A549 (cell line): Measurements from ENCODE around the gene RAD51B. TPM values are rescaled to one million over a fixed set of nuclear protein-coding genes. Genes with fewer than 3 reads are reported as not detected.
A peak's percentile ranks its signal among the peaks of the same experiment; 100 is the strongest.

Experiments used
- ATAC-seq, 2 experiments: fragments of 200-7000 bp in 1 of 2; fragments of >200 bp in 1 of 2; cut with Nextera tagmentation in 1 of 2; cut with Tn5 transposase in 1 of 2; 3 replicates each; pipeline versions ENCODE4 v1.8.0 to v1.9.1; 2018 to 2020; ENCODE audit warnings: mild to moderate bottlenecking in 1 of 2, moderate library complexity in 1 of 2
- CTCF ChIA-PET: fragments of 300-600 bp; sonication (Branson Sonifier 250); formaldehyde crosslinking; extraction: SDS; loops from one replicate; lab custom pipeline; 2021; ENCODE audit warnings: antibody characterized with exemption, inconsistent platforms; lab: Yijun Ruan, JAX
- POLR2A ChIA-PET: fragments of 350-600 bp; formaldehyde crosslinking; extraction: SDS; loops from one replicate; lab custom pipeline; 2021; ENCODE audit warnings: antibody characterized with exemption, inconsistent platforms; lab: Yijun Ruan, JAX
- DNase-seq, 2 experiments: peaks; one replicate each; pipeline versions ENCODE4 v3.0.0 to v3.0.0-alpha.2; 2011 to 2016; ENCODE audit warnings: low read depth in 1 of 2, low spot score in 1 of 2
- FAIRE-seq: peaks from 2 replicates; lab custom pipeline; 2011; peaks lifted over from hg19 to GRCh38; lab: Jason Lieb, UNC
- H3K27ac ChIP-seq, 2 experiments: fragments of >200 bp; sonication (Bioruptor Twin); formaldehyde crosslinking; 3 replicates each; pipeline ENCODE4 v1.5.1; 2016 to 2017
- H3K4me1 ChIP-seq: fragments of >200 bp; sonication (Bioruptor Twin); formaldehyde crosslinking; 3 replicates; pipeline ENCODE4 v1.6.1; 2016
- H3K4me2 ChIP-seq: fragments of >200 bp; sonication (Bioruptor Twin); formaldehyde crosslinking; 3 replicates; pipeline ENCODE4 v1.6.1; 2016
- H3K4me3 ChIP-seq: fragments of >200 bp; sonication (Bioruptor Twin); formaldehyde crosslinking; 3 replicates; pipeline ENCODE4 v1.5.1; 2016
- H3K9me3 ChIP-seq: fragments of >200 bp; sonication (Bioruptor Twin); formaldehyde crosslinking; 3 replicates; pipeline ENCODE4 v1.6.1; 2016
- BCL3 ChIP-seq: fragments of >200 bp; sonication (Bioruptor Twin); formaldehyde crosslinking; IDR thresholded peaks from 3 replicates; pipeline ENCODE4 v1.6.1; 2016
- CEBPB ChIP-seq, 2 experiments: fragments of >200 bp in 1 of 2; sonication (Bioruptor Twin) in 1 of 2; formaldehyde crosslinking in 1 of 2; IDR thresholded peaks; 2 replicates each; pipeline ENCODE4 v1.6.1; 2012 to 2016
- CHD4 ChIP-seq: fragments of 200-600 bp; sonication (generic); IDR thresholded peaks from 2 replicates; pipeline ENCODE4 v1.6.1; 2016; ENCODE audit warnings: antibody characterized with exemption, mild to moderate bottlenecking, borderline replicate concordance
- EHMT2 ChIP-seq: fragments of 200-600 bp; sonication (generic); IDR thresholded peaks from 2 replicates; pipeline ENCODE4 v1.6.1; 2016; ENCODE audit warnings: antibody characterized with exemption, low read depth, mild to moderate bottlenecking, moderate library complexity
- ELK1 ChIP-seq: fragments of 150-350 bp; IDR thresholded peaks from 2 replicates; pipeline ENCODE4 v1.6.1; 2014; ENCODE audit warnings: low read depth, mild to moderate bottlenecking, low read length
- HDAC2 ChIP-seq: fragments of 200-600 bp; sonication (generic); IDR thresholded peaks from 2 replicates; pipeline ENCODE4 v1.6.1; 2016
- HOXB13 ChIP-seq: fragments of 250-450 bp; sonication (Bioruptor Pico); IDR thresholded peaks from 2 replicates; pipeline ENCODE4 v1.5.0; 2020; ENCODE audit warnings: low read depth, mild to moderate bottlenecking, moderate library complexity
- MAFK ChIP-seq: fragments of 450-650 bp; IDR thresholded peaks from 2 replicates; pipeline ENCODE4 v1.6.1; 2014; ENCODE audit not compliant: partially characterized antibody
- MAX ChIP-seq: IDR thresholded peaks from 2 replicates; pipeline ENCODE4 v1.6.1; 2012
- PBX3 ChIP-seq: IDR thresholded peaks from 2 replicates; pipeline ENCODE4 v1.6.1; 2012
- RARB ChIP-seq: fragments of 250-450 bp; sonication (Bioruptor Pico); IDR thresholded peaks from 2 replicates; pipeline ENCODE4 v1.8.0; 2021; ENCODE audit warnings: mild to moderate bottlenecking, moderate library complexity
- RCOR1 ChIP-seq: fragments of 150-350 bp; IDR thresholded peaks from 2 replicates; pipeline ENCODE4 v1.6.1; 2014; ENCODE audit warnings: antibody characterized with exemption, low read length, low read depth
- ZNF302 ChIP-seq: fragments of 250-450 bp; sonication (Bioruptor Pico); IDR thresholded peaks from 2 replicates; pipeline ENCODE4 v1.9.0; 2021; ENCODE audit warnings: inconsistent platforms, mild to moderate bottlenecking, moderate library complexity
- WGBS: methylation state at CpG from one replicate; pipeline ENCODE4 v1.1.6; 2017; ENCODE audit errors: missing lambda C conversion rate; 5-methylcytosine and 5-hydroxymethylcytosine counted together
- polyA plus RNA-seq, 4 experiments: library from polyadenylated mRNA; depleted of rRNA in 3 of 4; stranded (reverse); fragments of >200 nt; fragmentation: RNase III in 1 of 4; extraction: RNeasy Plus Mini Kit Qiagen cat#74134 plus additional on column Dnase treatment in 1 of 4; gene quantifications; 2 replicates in 3 of 4; 3 replicates in 1 of 4; pipeline ENCODE4 v1.2.3, GENCODE V29; 2011 to 2017

RAD51B gene
- polyA plus RNA-seq, 2 of the 4 experiments (the other 2 are of a cell fraction) = 7.2 to 10.8 TPM

- ChIA-PET CTCF (interaction anchor here (0.7 to 1.2 kb wide), 2 partner anchors 14 to 168 kb away, joined by 4 read pairs; no protein-coding TSS in a partner anchor), POLR2A (interaction anchor here (1.1 kb wide), 1 partner anchor 43 kb away, joined by 4 read pairs; no protein-coding TSS in a partner anchor)
- FAIRE-seq = no peak
- Histone ChIP-seq H3K4me2 (no peak overlapping the region), H3K9me3 (peaks cover 9% of the 10 kb centered on the region; the same call in 2 of the 3 replicates), H3K4me3 (no peak overlapping the region), H3K27ac (peak overlapping the region in 1 of 2 experiments; percentile 63; a peak in 3 of 6 replicates), H3K4me1 (peaks cover 13% of the 10 kb centered on the region; the same call in 2 of the 3 replicates)
- 85% methylated on average over 6 of the region's 6 CpGs for WGBS
- TF ChIP-seq HOXB13 (CRISPR knock-in tag) (no peak), BCL3 (no peak), CHD4 (no peak), ZNF302 (CRISPR knock-in tag) (no peak), RARB (CRISPR knock-in tag) (no peak)
- ATAC-seq = no peak
- no peak for DNase-seq
Observed at GRCh38 chr14:68639000-68639757, 819.6 kb downstream of the RAD51B start.

GRCh38 chr14:68639758-68640574 lies 820.4 kb downstream of the RAD51B start:
- Histone ChIP-seq H3K9me3 (peaks cover 9% of the 10 kb centered on the region; the same call in 2 of the 3 replicates), H3K4me3 (no peak overlapping the region), H3K4me2 (no peak overlapping the region), H3K27ac (peak overlapping the region in 1 of 2 experiments; percentile 63; a peak in 3 of 6 replicates), H3K4me1 (peaks cover 13% of the 10 kb centered on the region; the same call in 2 of the 3 replicates)
- FAIRE-seq (no peak), DNase-seq (no peak), ATAC-seq (no peak)
- POLR2A ChIA-PET = no interaction called here
- TF ChIP-seq MAFK = no peak
- no peak for TF ChIP-seq PBX3
- TF ChIP-seq CEBPB (IDR thresholded peaks at IDR 0.05) = 0 out of 4 replicates have a peak, but pooled peaks of 1 of the 2 experiments have one; percentile 23
- TF ChIP-seq MAX = no peak
- CTCF ChIA-PET = interaction anchor here (0.7 to 1.4 kb wide), 2 partner anchors 18 to 168 kb away, joined by 3 to 4 read pairs; no protein-coding TSS in a partner anchor
- WGBS = 98% methylated on average over 10 of the region's 10 CpGs

GRCh38 chr14:68643673-68644072 lies 824.1 kb downstream of the RAD51B start:
- ATAC-seq (no peak), DNase-seq (no peak), FAIRE-seq (no peak)
- peaks cover 2% of the 10 kb centered on the region; the same call in 1 of the 3 replicates for H3K4me1 ChIP-seq
- H3K27ac ChIP-seq = peak overlapping the region in 1 of 2 experiments; percentile 46; a peak in 2 of 6 replicates
- ChIA-PET POLR2A (no interaction called here), CTCF (interaction anchor here (1.1 to 1.6 kb wide), 2 partner anchors 27 to 35 kb away, joined by 3 read pairs; no protein-coding TSS in a partner anchor)
- TF ChIP-seq RCOR1 (no peak), EHMT2 (no peak), ELK1 (no peak), HDAC2 (no peak)
- no peak overlapping the region for H3K4me2 ChIP-seq
- WGBS = 94% methylated on average over 2 of the region's 2 CpGs
- H3K4me3 ChIP-seq = no peak overlapping the region
- peaks cover 9% of the 10 kb centered on the region; the same call in 2 of the 3 replicates for H3K9me3 ChIP-seq
